ENCODE measurements around the gene PAPPA2. TPM values are rescaled to one million over a fixed set of nuclear protein-coding genes. Genes with fewer than 3 reads are reported as not detected.

The PAPPA2 gene
- total RNA-seq, 1 experiment from 2014 or later = 0.06 TPM

DNA sequence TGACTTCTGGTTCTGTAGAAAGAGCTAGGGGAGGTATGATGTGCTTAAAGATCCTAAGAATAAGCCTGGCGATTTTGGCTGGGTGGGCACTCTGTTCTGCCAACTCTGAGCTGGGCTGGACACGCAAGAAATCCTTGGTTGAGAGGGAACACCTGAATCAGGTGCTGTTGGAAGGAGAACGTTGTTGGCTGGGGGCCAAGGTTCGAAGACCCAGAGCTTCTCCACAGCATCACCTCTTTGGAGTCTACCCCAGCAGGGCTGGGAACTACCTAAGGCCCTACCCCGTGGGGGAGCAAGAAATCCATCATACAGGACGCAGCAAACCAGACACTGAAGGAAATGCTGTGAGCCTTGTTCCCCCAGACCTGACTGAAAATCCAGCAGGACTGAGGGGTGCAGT lies 93.3 kb downstream of the PAPPA2 start:
- no peaks in the 10 kb centered on the region for H3K4me1 ChIP-seq (ENCODE audit: insufficient read depth, low read length, poor library complexity, severe bottlenecking)
- intact Hi-C loops (cut with micrococcal nuclease; ENCODE audit: unreplicated experiment) = loop anchor here (10.0 kb wide), 1 partner anchor 181 kb away; no protein-coding TSS in a partner anchor
- no peak overlapping the region for H3K4me3 ChIP-seq (ENCODE audit: low read depth, low read length, poor library complexity, severe bottlenecking)
- CTCF ChIA-PET = no interaction called here
- no TSS peak for BruUV-seq (replicated peaks)
- no peak for DNase-seq (ENCODE audit: low spot score)
- no peaks in the 10 kb centered on the region for H3K9me3 ChIP-seq (ENCODE audit: low read depth, low read length, poor library complexity, severe bottlenecking)
- POLR2A ChIA-PET (ENCODE audit: low non-redundant PET) = no interaction called here
- H3K36me3 ChIP-seq (ENCODE audit: insufficient read depth, low read length, poor library complexity, severe bottlenecking) = no peaks in the 10 kb centered on the region
- peaks cover 59% of the 10 kb centered on the region for H3K27me3 ChIP-seq (replicated peaks; ENCODE audit: insufficient read depth, low read depth, low read length, poor library complexity)
- no peak overlapping the region for H3K27ac ChIP-seq (ENCODE audit: low read depth, low read length, poor library complexity, severe bottlenecking)
- no peak for TF ChIP-seq EZH2 (IDR thresholded peaks at IDR 0.05; ENCODE audit: borderline replicate concordance, low read depth, low read length, poor library complexity, severe bottlenecking)
- TF ChIP-seq, protein P1, sequence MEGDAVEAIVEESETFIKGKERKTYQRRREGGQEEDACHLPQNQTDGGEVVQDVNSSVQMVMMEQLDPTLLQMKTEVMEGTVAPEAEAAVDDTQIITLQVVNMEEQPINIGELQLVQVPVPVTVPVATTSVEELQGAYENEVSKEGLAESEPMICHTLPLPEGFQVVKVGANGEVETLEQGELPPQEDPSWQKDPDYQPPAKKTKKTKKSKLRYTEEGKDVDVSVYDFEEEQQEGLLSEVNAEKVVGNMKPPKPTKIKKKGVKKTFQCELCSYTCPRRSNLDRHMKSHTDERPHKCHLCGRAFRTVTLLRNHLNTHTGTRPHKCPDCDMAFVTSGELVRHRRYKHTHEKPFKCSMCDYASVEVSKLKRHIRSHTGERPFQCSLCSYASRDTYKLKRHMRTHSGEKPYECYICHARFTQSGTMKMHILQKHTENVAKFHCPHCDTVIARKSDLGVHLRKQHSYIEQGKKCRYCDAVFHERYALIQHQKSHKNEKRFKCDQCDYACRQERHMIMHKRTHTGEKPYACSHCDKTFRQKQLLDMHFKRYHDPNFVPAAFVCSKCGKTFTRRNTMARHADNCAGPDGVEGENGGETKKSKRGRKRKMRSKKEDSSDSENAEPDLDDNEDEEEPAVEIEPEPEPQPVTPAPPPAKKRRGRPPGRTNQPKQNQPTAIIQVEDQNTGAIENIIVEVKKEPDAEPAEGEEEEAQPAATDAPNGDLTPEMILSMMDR (conservative IDR thresholded peaks at IDR 0.05; ENCODE audit: low read depth, low read length) = no peak

DNA sequence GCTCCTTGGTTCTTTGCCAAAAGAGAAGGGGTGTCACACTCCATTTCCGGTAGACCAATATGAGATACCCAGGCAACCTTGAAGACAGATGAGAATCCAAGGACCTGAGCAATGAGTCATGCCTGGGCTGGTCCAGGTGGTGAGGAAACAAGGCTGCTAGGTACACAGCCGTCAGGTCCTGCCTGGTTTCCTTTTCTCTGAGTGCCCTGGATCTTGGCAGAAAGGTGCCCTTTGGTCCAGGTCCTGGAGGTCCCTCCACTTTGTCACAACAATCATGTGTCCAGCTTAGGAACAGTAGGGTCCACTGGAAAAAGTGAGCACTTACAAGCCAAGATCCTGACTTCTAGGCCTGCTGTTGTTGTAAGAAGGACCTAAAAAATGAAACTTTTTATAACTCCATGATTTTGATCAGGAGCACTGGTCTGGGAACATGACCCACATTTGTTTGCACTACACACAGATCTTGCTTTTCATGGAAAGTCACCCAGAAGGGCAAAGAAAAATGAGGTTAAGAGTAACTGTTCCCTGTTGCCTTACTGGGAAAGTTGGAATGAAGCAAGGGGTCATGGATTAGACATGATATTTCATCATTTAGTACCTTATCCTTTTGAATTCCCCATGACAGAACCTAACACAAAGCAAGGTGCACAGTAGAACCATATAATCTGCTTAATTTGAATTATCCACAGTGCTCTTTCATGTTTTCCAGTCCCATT lies 94.7 kb downstream of the PAPPA2 start:
- POLR2A ChIA-PET (ENCODE audit: low non-redundant PET) = no interaction called here
- intact Hi-C loops (cut with micrococcal nuclease; ENCODE audit: unreplicated experiment) = loop anchor here (10.0 kb wide), 1 partner anchor 183 kb away; no protein-coding TSS in a partner anchor

DNA sequence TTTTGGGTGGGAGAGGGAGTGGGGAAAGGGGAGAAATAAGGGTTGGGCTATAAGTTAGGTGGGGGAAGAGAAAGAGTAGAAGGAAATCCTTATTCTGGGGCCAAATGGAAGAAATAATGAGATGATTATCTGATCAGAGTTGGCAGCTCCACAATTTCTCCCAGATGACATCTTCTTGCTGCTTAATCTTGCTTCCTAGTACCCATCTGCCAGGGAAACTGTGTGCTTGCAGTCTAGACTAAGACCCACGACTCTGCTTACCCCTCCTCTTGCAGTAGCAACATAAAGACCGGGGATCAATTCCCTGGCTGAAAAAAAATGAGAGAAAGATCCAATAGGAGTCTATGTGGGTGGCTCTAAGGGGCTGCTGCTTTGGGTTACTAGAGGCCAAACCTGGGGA lies 95.6 kb downstream of the PAPPA2 start:
- CTCF ChIA-PET = interaction anchor here (1.3 kb wide), 1 partner anchor 133 kb away, joined by 5 read pairs; no protein-coding TSS in a partner anchor

More for the DNA sequence above, 94.7 kb downstream of the PAPPA2 start:
- no TSS peak for BruUV-seq (replicated peaks)
- CTCF ChIA-PET = no interaction called here
- Histone ChIP-seq H3K27me3 (replicated peaks; ENCODE audit: insufficient read depth, low read depth, low read length, poor library complexity) (peaks cover 45% of the 10 kb centered on the region), H3K9me3 (ENCODE audit: low read depth, low read length, poor library complexity, severe bottlenecking) (no peaks in the 10 kb centered on the region), H3K36me3 (ENCODE audit: insufficient read depth, low read length, poor library complexity, severe bottlenecking) (no peaks in the 10 kb centered on the region), H3K27ac (ENCODE audit: low read depth, low read length, poor library complexity, severe bottlenecking) (no peak overlapping the region), H3K4me3 (ENCODE audit: low read depth, low read length, poor library complexity, severe bottlenecking) (no peak overlapping the region), H3K4me1 (ENCODE audit: insufficient read depth, low read length, poor library complexity, severe bottlenecking) (no peaks in the 10 kb centered on the region)
- DNase-seq (ENCODE audit: low spot score) = no peak
- TF ChIP-seq, protein P1 (conservative IDR thresholded peaks at IDR 0.05; ENCODE audit: low read depth, low read length) = no peak
- TF ChIP-seq EZH2 (IDR thresholded peaks at IDR 0.05; ENCODE audit: borderline replicate concordance, low read depth, low read length, poor library complexity, severe bottlenecking) = no peak

More for the DNA sequence above, 95.6 kb downstream of the PAPPA2 start:
- Histone ChIP-seq H3K4me1 (ENCODE audit: insufficient read depth, low read length, poor library complexity, severe bottlenecking) (no peaks in the 10 kb centered on the region), H3K36me3 (ENCODE audit: insufficient read depth, low read length, poor library complexity, severe bottlenecking) (no peaks in the 10 kb centered on the region), H3K4me3 (ENCODE audit: low read depth, low read length, poor library complexity, severe bottlenecking) (no peak overlapping the region), H3K27me3 (replicated peaks; ENCODE audit: insufficient read depth, low read depth, low read length, poor library complexity) (peaks cover 36% of the 10 kb centered on the region), H3K9me3 (ENCODE audit: low read depth, low read length, poor library complexity, severe bottlenecking) (no peaks in the 10 kb centered on the region), H3K27ac (ENCODE audit: low read depth, low read length, poor library complexity, severe bottlenecking) (no peak overlapping the region)
- DNase-seq (ENCODE audit: low spot score) = no peak
- no TSS peak for BruUV-seq (replicated peaks)
- TF ChIP-seq EZH2 (IDR thresholded peaks at IDR 0.05; ENCODE audit: borderline replicate concordance, low read depth, low read length, poor library complexity, severe bottlenecking) = no peak
- TF ChIP-seq, protein P1 (conservative IDR thresholded peaks at IDR 0.05; ENCODE audit: low read depth, low read length) = no peak
- POLR2A ChIA-PET (ENCODE audit: low non-redundant PET) = no interaction called here
- intact Hi-C loops (cut with micrococcal nuclease; ENCODE audit: unreplicated experiment) = loop anchor here (10.0 kb wide), 1 partner anchor 184 kb away; no protein-coding TSS in a partner anchor
